Glomerular visceral epithelial cell (primary cell): ENCODE results near the gene TFDP1.

Experiments used
- DNase-seq: peaks from one replicate; pipeline ENCODE4 v3.0.0-alpha.2; 2016; ENCODE audit errors: extremely low spot score

Gene TFDP1

DNA sequence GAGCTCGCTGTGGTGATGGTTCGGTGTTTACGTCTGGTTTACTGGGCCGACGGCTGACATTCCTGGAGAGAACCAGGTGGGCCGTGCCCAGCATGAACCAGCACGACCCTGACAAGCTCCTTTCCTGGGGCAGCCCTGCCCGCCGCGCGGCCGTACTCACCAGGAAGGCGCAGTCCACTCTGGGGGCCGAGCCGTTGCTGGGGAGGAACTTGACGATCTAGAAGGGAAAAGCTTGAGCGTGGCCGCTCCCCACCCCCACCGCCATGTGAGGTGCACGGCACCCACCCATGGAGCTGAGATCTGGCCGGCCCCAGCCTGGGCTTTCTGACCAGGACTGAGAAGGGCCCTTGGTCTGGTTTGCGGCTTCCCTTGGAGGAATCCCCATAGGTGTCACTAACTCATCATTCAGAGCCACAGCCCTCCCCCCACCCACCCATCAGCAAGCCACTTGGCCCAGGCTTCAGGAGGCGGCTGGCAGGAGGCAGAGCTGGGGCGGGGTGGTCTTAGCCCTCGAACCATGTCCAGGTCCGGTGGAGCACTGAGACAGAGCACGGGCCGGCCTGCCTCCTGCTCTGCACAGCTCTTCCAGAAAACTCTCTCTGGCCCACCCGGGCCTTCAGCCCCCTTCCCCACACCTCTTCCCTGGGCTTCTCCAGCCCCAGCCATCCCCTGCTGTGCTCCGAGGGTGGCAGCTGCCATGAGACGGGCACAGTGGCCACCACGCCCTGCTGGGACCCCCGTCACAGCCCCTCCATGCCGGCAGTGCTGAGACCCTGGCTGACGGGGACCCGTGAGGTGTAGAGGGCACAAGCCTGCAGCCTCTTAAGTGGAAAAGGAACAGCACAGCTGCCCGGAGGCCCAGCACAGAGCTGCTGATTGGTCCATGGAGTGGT, 67.2 kb downstream of the TFDP1 start:
- DNase-seq, result no peak

DNA sequence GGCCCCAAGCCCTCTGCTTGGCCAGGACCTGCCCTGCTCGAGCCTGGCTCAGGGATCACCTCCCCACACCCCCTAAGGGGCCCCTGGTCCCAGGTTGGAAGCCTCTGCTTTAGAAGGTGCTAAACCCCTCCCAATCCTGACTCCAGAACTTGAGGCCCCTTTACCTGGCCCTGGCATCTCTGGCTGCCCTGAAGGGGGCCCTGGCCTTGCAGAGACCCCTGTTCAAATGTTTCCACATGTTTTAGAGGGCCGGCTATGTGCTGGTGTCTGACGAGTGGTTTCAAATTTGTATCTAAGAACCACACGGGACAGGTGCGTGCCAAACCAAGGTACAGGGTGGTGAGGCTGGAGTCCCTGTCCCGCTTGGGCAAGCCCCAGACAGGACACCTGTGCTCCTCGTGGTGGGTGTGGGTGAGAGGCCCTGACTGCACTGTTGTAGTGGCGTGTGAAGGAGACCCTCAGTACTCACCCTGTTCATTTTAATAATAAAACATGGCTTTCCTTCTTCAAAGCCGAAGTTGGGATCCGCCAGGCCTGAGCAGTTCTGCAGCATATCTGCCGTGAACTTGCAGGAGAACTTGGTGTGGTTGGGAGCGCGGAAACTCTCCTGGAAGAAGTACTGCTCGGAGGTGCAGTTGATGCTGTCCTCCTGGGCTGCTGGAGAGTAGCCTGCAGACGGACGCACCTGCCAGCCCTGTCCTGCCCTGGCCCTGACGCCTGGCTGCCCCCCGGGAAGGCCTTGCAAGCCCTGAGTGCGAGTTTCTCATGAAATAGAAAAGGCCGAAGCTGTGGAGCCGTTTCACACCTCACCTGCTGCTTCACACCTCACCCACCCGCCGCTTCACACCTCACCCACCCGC, 68.1 kb downstream of the TFDP1 start:
- DNase-seq, result no peak

DNA sequence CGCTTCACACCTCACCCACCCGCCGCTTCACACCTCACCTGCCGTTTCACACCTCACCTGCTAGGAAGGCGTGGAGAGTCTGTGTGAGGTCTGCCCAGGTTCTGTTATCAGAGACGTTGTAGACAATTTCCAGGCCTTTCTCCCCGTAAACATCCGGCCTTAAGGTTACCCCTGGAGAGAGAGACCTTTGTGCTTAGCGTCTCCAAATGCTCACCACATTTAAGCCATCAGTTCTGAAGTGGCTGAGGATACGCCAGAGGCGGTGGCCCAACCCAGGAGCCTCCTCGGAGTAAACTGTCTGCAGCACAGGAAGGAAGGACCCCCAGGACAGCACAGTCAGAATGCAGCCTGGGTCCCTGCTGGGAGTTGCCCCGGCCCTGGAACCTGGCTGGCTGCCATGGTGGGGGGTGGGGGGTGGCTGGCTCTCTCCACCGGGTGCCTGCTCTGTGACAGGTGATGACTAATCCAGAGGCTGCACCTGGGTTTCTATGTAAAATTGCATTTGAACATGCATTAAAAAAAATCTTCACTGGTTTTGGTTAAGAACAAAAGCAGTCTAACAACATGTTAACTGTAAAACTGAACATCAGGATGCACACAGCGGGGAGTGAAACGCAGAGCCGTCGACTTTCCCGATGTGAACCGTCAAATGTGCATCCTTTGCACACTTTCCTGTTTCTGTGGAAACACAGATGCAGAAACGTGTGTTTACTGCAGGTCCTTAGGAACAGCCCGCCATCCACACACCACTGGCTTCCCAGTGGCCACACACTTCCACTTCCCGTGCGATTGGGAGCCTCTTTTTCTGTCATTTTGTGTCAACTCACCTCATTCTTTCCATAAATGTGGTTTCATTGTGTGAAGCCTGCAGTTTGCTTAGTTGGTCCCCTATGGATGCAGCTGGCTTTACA, 69.0 kb downstream of the TFDP1 start:
- DNase-seq, result peak; percentile 40

DNA sequence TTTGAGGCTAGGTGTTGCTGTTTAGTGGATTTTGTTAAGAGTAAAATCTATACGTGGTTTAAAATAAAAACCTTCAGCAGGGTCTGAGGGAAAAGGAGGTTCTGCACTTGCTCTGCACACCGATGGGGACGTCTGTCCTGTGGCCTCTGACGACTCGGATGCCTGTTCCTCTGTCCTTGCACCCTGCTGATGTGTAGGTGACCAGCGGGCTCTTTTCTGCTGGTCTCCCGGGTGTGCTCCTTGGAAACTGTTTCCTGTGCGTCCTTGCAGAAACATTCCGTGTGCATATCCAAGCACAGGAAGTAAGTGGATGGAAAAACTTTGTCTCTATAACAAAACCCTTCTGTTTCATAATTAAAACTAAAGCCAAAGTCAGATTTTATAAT, 69.6 kb downstream of the TFDP1 start:
- DNase-seq, result no peak

DNA sequence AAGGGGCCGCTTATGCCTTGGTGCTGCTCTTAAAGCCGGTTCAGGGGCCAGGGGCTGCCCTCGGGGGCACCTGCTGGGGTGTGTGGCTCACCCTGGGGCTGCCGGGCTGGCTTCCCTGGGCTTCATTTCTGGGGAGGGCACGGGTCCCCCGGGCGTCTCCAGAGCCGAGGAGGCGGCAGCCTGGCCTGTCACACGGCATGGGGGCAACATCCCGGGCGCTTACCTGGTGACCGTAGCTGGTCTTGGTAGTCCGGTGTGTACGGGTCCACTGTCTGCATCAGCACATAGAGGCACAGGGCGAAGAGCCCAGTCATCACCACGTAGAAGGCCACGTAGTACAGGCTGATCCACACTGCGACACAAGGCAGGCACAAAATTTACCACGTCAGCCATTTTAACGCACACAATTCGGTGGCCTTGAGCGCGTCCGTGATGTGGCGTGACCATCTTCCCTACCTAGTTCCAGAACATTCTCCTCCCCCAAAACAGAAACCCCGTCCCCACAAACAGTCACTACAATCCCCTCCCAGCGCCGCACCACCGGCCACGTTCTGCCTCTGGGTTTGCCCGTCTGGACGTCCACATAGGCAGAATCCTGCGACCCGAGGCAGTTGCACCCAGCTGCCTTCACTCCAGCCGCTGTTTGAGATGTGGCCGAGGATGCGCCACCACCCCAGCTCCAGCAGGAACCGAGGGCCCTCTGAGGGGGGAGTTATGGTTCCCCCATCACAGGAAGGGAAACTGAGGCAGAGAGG, 70.2 kb downstream of the TFDP1 start:
- no peak for DNase-seq

DNA sequence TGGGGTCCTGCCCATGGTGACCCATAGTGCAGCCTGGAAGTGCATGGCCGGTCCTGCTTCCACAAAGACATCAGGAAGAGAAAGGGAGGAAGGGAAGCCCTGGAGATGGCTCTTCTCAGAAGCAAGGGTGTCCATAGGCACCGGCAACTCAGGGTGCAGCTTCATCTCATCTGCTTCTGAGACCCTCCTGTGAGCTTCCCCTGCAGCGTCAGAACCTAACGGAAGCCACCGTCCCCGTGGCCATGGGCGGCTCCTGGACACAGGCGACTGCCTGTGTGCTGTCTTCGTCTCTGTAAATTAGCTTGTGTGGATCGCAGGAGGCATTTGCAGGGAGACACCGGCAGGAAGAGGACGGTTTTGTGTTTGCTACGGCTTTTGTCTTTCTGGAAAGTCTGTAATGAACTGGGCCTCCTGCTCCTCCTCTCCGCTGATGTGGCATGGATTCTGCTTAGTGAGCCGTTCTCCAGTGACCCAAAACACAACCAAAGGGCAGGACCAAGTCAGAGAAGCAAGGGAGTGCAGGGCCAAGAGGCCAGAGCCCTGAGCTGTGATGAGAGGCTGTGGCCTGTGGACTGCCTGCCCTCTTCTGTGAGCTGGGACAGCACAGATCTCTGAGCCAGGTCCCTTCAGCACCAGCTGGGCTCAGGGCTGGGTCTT, 70.9 kb downstream of the TFDP1 start:
- DNase-seq, result no peak

DNA sequence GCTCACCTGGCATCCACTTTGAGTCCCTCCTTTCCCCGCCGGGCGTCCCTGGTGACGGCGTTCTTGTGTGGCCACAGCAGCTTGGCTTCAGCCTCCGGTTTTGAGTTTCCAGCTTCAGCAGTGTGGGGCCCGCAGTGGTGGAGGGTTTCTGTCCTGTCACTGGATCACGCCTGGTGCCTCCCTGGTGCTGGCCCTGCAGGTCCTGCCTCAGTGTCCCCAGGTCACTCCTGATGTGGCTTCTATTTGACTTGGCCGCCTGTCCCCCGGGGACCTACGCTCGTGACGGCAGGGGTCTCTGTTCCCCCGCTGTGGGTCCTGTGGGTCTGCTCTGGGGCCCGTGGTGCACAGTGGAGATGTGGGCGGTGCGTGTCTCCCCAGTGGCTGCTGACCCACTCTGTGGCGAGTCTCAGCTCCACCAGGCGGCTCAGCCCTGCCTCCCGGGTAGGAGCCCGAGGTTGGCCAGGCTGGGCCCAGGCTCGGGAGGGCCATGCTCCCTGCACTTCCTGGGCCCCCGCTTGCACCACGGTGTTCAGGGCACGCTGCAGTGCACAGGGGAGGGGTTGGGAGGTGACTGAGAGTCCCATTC, 71.5 kb downstream of the TFDP1 start:
- DNase-seq, result no peak

DNA sequence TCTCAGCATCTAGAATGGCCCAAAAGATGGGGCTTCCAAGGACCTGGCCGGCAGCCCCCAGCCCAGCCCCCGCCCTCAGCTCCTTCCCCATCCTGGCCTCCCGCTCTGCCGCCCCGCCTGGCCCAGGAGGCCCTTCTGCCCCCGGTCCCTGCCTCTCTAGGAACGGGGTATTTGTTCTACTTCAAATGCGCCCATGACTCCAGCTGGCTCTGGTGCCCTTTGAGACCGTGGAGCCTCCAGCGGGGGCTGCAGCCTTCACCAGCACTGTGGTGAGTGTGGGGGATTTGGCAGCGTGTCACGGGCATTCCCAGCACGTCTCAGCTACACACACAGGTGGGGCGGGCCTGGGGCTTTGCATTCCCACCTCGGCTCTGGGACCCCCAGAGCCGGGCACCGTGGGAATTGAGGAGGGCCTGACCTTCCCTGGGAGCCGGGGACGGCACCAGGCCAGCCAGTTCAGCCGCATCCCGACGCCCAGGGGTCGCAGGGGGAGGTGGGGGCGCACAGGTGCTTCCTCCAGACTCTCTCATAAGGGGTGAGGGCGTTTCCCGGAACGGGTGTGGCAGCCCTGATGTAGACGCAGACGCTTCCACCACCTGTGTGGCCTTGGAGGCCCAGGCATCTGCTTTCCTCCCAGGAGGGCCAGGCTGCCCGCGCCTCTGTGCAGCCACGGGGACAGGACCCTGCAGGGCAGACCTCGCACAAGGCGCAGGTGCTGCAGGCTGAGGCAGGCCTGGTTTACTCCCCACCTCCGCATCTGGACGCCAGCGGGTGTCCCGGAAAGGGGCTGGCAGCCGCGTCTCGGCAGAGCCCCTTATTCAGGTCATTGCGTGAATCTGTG, 72.5 kb downstream of the TFDP1 start:
- DNase-seq, result no peak

DNA sequence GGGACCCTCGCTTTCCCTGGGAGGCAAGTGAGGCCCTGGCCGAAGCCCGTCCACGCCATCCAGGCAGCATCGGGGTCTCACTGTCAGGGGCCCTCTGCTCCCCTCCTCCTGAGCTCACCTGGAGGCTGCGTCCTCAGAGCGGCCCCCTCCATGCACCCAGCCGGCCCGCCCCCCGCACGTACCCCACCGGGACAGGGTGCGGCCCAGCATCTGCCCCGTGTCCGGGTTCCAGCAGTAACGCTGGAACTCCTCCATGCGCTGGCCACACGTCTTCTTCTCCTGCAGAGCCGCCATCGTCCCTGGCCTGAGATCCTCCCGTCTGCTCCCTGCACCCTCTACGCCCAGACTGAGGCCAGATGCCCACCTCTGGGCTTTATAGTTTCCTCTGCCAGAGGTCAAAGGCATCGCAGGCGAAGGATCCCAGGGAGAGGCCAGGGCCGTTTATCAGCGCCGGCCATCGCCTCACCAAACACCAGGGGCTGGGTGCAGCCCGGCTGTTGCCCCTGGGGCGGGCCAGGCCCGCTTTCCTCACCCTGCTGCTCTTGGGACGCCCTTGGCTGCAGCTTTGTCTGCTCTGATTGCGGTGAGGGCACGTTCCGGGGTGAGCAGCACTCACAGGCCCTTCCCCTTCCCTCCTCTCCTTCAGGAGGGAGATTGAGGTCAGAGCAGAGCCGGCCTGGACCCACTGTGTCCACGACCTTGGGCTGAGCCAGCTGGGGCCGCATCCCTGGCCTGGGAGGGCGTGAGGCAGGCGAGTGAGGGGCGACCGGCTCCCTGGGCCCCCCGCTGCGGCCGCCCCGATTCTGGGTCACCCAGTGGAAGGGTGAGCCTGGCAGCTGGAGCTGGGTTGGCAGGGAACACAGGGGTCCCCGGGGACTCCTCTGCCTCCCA, 73.5 kb downstream of the TFDP1 start, which contains the start of gene ATP4B:
Gene ATP4B, minus strand, starts transcription at position 348 of the 891 bp plus-strand sequence. Its CDS starts 54 bp downstream, at position 294.
- no peak for DNase-seq

DNA sequence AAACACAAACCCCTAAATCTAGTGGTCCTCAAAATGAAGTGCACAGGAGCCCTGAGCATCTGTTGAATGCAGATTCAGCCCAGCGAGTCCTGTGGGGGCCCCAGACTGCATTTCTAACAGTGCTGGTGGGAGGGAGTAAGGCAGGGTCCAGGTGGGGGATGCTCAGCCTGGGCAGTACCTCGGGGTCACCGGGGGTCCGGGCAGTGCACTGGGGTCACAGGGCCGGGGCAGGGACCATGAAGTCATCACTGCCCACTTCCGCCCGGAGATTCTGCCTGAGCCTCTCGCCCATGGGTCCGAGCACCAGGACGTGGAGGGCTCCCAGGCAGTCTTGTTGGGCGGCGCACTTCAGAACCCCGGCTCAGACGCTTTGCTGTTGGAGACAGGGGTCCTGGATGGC, 74.3 kb downstream of the TFDP1 start:
- no peak for DNase-seq

DNA sequence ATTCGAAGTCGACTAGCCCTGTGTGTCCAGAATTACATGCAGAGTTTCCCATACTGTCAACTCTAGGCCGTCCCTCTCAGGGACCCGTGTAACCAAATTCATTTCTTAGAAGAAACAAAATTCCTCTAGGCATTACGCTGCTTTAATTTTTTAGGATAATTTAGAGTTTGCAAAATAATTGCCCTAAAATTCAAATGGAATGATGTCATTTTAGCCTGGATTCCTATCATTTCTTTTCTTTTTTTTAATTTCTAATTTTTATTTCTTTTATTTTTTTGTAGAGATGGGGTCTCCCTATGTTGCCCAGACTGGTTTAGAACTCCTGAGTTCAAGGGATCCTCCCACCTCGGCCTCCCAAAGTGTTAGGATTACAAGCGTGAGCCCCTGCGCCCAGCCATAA, 74.8 kb downstream of the TFDP1 start:
- DNase-seq, result no peak

DNA sequence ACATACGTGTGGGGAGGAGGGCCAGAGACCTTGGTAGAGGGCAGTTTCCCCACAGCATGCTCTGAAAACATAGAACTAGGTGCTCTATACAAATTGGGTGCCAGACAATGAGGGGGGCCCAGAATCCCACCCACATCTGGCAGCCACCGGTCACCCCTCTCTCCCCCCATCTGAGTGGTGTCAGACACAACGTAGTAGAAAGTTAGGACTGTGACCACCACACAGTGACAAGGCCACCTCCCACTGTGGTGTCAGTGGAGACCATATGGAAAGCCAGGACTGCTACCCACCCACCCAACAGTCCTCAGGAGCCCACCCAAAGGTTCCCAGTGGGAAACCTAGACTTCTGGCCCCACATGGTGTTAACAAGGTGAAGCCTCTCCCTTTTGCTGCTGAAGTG, 75.5 kb downstream of the TFDP1 start:
- DNase-seq, result no peak

DNA sequence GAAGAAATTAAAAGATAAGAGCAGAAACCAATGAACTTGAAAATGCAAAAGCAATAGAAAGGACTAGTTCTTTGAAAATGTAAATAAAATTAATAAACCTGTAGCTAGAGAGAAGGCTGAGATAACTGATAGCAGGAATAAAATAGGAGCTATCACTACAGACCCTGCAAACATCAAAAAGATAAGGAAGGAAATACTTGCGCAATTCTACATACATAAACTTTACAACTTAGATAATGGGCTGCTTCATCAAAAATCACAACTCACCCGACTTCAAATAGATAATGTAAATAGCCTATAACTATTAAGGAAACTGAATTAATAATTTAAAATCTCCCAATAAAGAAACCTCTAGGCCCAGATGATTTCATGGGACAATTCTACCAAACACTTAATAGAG, 77.0 kb downstream of the TFDP1 start:
- no peak for DNase-seq

DNA sequence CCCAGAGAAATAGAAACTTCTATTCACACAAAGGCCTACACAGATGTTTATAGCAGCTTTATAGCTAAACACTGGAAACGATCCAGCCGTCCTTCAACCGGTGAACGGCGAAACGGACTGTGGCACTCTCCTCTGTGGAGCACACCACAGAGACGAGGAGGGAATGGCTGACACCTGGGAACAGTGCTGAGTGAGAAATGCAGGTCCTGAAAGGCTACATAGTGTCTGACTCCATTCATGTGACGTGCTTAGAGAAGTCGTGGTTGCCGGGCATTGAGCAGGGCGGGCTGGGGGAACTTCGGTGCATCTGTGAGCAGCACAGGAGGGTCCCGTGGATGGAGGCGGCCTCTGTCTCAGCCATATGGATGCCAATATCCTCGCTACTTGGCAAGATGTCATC, 79.4 kb downstream of the TFDP1 start:
- no peak for DNase-seq

DNA sequence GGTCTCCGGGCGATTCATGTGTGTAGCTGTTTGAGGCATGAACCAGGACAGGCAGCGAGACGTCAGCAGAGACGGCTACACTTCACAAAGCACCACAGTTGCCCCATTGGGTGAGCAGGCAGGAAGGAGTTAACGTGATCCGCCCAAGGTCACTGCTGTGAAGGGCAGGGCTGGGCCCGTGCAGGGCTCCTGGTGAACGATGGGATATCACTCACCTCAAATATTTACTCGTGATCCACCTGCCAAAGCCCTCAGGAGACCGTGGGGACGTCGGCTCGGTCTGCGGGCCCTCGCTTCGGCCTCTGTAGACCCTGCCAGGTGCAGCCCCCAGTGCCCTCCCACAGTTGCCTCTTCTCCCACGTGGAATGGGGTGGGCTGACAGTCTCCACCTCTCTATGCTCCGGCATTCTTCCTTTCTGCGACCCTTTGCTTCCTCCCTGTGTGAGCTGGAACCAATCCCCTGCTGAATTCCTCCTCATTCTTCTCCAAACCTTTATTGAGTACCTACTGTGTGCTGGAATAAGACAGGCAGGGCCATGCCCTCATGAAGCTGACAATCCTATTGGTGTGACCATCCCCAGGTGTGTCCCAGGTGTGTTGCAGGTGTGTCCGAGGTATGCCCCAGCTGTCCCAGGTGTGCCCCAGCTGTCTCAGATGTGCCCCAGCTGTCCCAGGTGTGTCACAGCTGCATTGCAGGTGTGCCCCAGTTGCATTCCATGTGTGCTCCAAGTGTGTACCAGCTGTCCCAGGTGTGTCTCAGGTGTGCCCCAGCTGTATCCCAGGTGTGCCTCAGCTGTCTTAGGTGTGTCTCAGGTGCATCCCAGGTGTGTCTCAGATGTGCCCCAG, 80.4 kb downstream of the TFDP1 start:
- no peak for DNase-seq

DNA sequence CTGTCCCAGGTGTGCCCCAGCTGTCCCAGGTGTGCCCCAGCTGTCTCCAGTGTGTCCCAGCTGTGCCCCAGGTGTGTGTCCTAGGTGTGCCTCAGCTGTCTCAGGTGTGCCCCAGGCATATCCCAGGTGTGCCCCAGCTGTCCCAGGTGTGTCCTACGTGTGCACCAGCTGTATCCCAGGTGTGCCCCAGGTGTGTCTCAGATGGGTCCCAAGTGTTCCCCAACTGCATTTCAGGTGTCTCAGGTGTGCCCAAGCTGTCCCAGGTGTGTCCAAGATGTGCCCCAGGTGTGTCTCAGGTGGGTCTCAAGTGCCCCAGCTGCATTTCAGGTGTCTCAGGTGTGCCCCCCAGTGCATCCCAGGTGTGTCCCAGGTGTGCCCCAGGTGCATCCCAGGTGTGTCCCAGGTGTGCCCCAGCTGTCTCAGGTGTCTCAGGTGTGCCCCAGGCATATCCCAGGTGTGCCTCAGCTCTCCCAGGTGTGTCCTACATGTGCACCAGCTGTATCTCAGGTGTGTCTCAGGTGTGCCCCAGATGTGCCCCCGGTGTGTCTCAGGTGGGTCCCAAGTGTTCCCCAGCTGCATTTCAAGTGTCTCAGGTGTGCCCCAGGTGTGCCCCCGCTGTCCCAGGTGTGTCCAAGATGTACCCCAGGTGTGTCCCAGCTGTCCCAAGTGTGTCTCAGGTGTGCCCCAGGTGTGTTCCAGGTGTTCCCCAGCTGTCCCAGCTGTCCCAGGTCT, 81.2 kb downstream of the TFDP1 start:
- no peak for DNase-seq

DNA sequence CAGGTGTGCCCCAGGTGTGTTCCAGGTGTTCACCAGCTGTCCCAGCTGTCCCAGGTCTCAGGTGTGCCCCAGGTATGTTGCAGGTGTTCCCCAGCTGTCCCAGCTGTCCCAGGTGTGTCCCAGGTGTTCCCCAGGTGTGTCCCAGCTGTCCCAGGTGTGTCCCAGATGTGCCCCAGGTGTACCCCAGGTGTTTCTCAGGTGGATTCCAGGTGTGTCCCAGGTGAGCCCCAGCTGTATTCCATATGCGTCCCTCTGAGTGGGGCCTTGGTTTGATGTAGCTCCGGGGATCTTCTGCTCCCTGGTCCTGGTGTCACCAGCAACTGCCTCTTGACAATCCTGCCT, 81.7 kb downstream of the TFDP1 start:
- DNase-seq, result no peak
